Neuronal stem cell (in vitro differentiated cells): ENCODE data around the gene CEMIP.

Source experiments
- DNase-seq: peaks from one replicate; pipeline ENCODE4 v3.0.0-alpha.2; 2013; ENCODE audit warnings: low spot score
- H2AFZ ChIP-seq: one replicate; pipeline ENCODE4 v1.6.1; 2013; ENCODE audit warnings: mild to moderate bottlenecking, low read length, inconsistent platforms
- H2AK5ac ChIP-seq: 2 replicates; pipeline ENCODE4 v1.6.1; 2013; ENCODE audit warnings: low read depth, mild to moderate bottlenecking, inconsistent platforms, low read length, moderate library complexity, mixed read lengths
- H2BK120ac ChIP-seq: 2 replicates; pipeline ENCODE4 v1.6.1; 2013; ENCODE audit warnings: low read depth, mild to moderate bottlenecking, inconsistent platforms, low read length, moderate library complexity, mixed read lengths
- H2BK12ac ChIP-seq: one replicate; pipeline ENCODE4 v1.6.1; 2013; ENCODE audit warnings: low read length, inconsistent platforms
- H2BK15ac ChIP-seq: 2 replicates; pipeline ENCODE4 v1.6.1; 2013; ENCODE audit warnings: mild to moderate bottlenecking, low read length, inconsistent platforms, mixed read lengths
- H2BK5ac ChIP-seq: one replicate; pipeline ENCODE4 v1.6.1; 2013; ENCODE audit warnings: inconsistent platforms, mild to moderate bottlenecking, low read length, moderate library complexity
- H3K14ac ChIP-seq: one replicate; pipeline ENCODE4 v1.6.1; 2013; ENCODE audit warnings: low read length, inconsistent platforms
- H3K18ac ChIP-seq: 2 replicates; pipeline ENCODE4 v1.6.1; 2013; ENCODE audit warnings: low read length, inconsistent platforms
- H3K23ac ChIP-seq: 2 replicates; pipeline ENCODE4 v1.6.1; 2013; ENCODE audit warnings: low read depth, mild to moderate bottlenecking, mixed read lengths, low read length, inconsistent platforms; ENCODE audit not compliant: poor library complexity
- H3K27ac ChIP-seq: replicated peaks from 3 replicates; pipeline ENCODE4 v1.5.1; 2013; ENCODE audit warnings: low read length, inconsistent platforms
- H3K27me3 ChIP-seq, 3 experiments: 2 replicates each; pipeline ENCODE4 v1.6.1; 2013; ENCODE audit warnings: low read length in 3 of 3, mild to moderate bottlenecking in 2 of 3, inconsistent platforms in 1 of 3, low read depth in 1 of 3, mixed read lengths in 1 of 3, moderate library complexity in 1 of 3; ENCODE audit not compliant: control insufficient read depth in 3 of 3, insufficient read depth in 3 of 3
- H3K36me3 ChIP-seq, 2 donors: replicated peaks in 1 of 2; 2 replicates each; pipeline ENCODE4 v1.6.1; 2013; ENCODE audit warnings: low read length in 2 of 2; ENCODE audit not compliant: control insufficient read depth in 2 of 2, insufficient read depth in 2 of 2
- H3K4ac ChIP-seq: 2 replicates; pipeline ENCODE4 v1.6.1; 2013; ENCODE audit warnings: inconsistent platforms, mild to moderate bottlenecking, low read length, moderate library complexity
- H3K4me1 ChIP-seq, 2 donors: 1 replicate in 1 of 2; 2 replicates in 1 of 2; pipeline ENCODE4 v1.6.1; 2013; ENCODE audit warnings: low read length in 2 of 2, low read depth in 1 of 2; ENCODE audit not compliant: control insufficient read depth in 2 of 2, insufficient read depth in 1 of 2
- H3K4me2 ChIP-seq: one replicate; pipeline ENCODE4 v1.6.1; 2013; ENCODE audit warnings: mild to moderate bottlenecking, low read length, inconsistent platforms; ENCODE audit not compliant: insufficient read depth, poor library complexity, severe bottlenecking
- H3K4me3 ChIP-seq, 2 donors: 2 replicates each; pipeline ENCODE4 v1.5.1; 2013; ENCODE audit warnings: low read length in 2 of 2, mild to moderate bottlenecking in 2 of 2, inconsistent platforms in 1 of 2, moderate library complexity in 1 of 2
- H3K79me1 ChIP-seq: one replicate; pipeline ENCODE4 v1.6.1; 2013; ENCODE audit warnings: low read depth, mild to moderate bottlenecking, inconsistent platforms, low read length, moderate library complexity
- H3K9ac ChIP-seq: one replicate; pipeline ENCODE4 v1.6.1; 2013; ENCODE audit warnings: mild to moderate bottlenecking, low read depth, low read length, inconsistent platforms; ENCODE audit not compliant: poor library complexity
- H3K9me3 ChIP-seq, 2 donors: replicated peaks in 1 of 2; 2 replicates each; pipeline versions ENCODE3 to v1.6.1; 2013; ENCODE audit warnings: low read length in 2 of 2, mild to moderate bottlenecking in 2 of 2, inconsistent platforms in 1 of 2, low read depth in 1 of 2, mixed read lengths in 1 of 2, moderate library complexity in 1 of 2; ENCODE audit not compliant: control insufficient read depth in 2 of 2, insufficient read depth in 1 of 2
- H4K8ac ChIP-seq: one replicate; pipeline ENCODE4 v1.6.1; 2013; ENCODE audit warnings: low read depth, mild to moderate bottlenecking, inconsistent platforms, low read length, moderate library complexity
- H4K91ac ChIP-seq: one replicate; pipeline ENCODE4 v1.6.1; 2013; ENCODE audit warnings: low read length, low read depth, mild to moderate bottlenecking, inconsistent platforms; ENCODE audit not compliant: poor library complexity
- WGBS, 2 donors: extraction: QIAGEN DNeasy Blood & Tissue Kit; methylation state at CpG; one replicate each; pipeline ENCODE4 v1.1.7; 2013; ENCODE audit warnings: missing lambda C conversion rate in 2 of 2, mixed read lengths in 1 of 2; ENCODE audit not compliant: insufficient read length in 2 of 2, insufficient replicate concordance in 1 of 2; ENCODE audit errors: extremely low coverage in 2 of 2; 5-methylcytosine and 5-hydroxymethylcytosine counted together

The CEMIP gene

GRCh38 chr15:80790236-80790635 is 11.1 kb downstream of the CEMIP start:
- Histone ChIP-seq H4K91ac (no peak overlapping the region), H3K4me1 (peaks cover 0 to 6% of the 10 kb centered on the region in 2 donors), H3K9ac (no peak overlapping the region), H3K36me3 (no peaks in the 10 kb centered on the region), H4K8ac (no peak overlapping the region), H2BK15ac (no peak overlapping the region), H3K27me3 (peaks cover 0 to 20% (median 0%) of the 10 kb centered on the region in 3 experiments), H3K18ac (no peak overlapping the region), H3K79me1 (no peaks in the 10 kb centered on the region), H2BK12ac (no peak overlapping the region), H3K27ac (no peak overlapping the region), H3K9me3 (no peaks in the 10 kb centered on the region), H3K14ac (no peak overlapping the region), H3K4me2 (no peak overlapping the region), H2BK5ac (no peak overlapping the region), H2BK120ac (no peak overlapping the region), H3K4ac (no peak overlapping the region), H3K4me3 (no peak overlapping the region), H2AK5ac (no peak overlapping the region), H2AFZ (no peak overlapping the region), H3K23ac (no peak overlapping the region)
- no peak for DNase-seq
- WGBS, 2 donors = no CpG with 5 or more reads among the region's 5 CpGs

GRCh38 chr15:80791004-80791403 is 11.8 kb downstream of the CEMIP start:
- no peak overlapping the region for H2BK120ac ChIP-seq
- no peaks in the 10 kb centered on the region for H3K36me3 ChIP-seq
- no peak overlapping the region for H3K23ac ChIP-seq
- peaks cover 0 to 6% of the 10 kb centered on the region in 2 donors for H3K4me1 ChIP-seq
- H3K4me3 ChIP-seq = no peak overlapping the region
- no peak for DNase-seq
- H3K18ac ChIP-seq = no peak overlapping the region
- H2BK12ac ChIP-seq = no peak overlapping the region
- no peak overlapping the region for H3K9ac ChIP-seq
- H3K27me3 ChIP-seq = peaks cover 0 to 12% (median 0%) of the 10 kb centered on the region in 3 experiments
- no peak overlapping the region for H4K8ac ChIP-seq
- no peak overlapping the region for H2AK5ac ChIP-seq
- no peak overlapping the region for H2BK15ac ChIP-seq
- H4K91ac ChIP-seq = no peak overlapping the region
- H3K14ac ChIP-seq = no peak overlapping the region
- H3K9me3 ChIP-seq = no peaks in the 10 kb centered on the region
- H3K27ac ChIP-seq = no peak overlapping the region
- no peak overlapping the region for H3K4me2 ChIP-seq
- no CpG with 5 or more reads among the region's 1 CpG for WGBS, 2 donors
- no peak overlapping the region for H2BK5ac ChIP-seq
- no peak overlapping the region for H2AFZ ChIP-seq
- H3K79me1 ChIP-seq = no peaks in the 10 kb centered on the region
- no peak overlapping the region for H3K4ac ChIP-seq

DNA sequence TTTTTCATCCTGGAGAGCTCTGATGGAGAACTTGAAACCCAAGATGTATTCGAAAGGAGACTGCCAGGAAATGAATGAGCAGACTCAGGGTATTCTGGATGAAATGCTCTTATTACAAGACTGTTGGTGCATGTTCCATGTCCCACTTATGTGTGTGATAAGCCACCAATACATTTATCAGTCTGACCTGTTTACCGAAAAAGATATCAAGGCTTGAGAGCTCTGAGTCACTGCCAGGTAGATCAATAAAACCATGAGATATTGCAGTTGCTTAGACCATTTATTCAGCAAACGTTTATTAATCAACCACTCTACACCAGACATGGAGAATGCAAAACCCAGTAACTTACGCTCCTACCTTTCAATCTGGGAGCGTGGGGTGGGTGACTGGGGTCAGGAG is 17.2 kb downstream of the CEMIP start:
- Histone ChIP-seq H2BK12ac (no peak overlapping the region), H3K14ac (no peak overlapping the region), H3K36me3 (no peaks in the 10 kb centered on the region), H2BK15ac (no peak overlapping the region), H3K9me3 (no peaks in the 10 kb centered on the region), H3K18ac (no peak overlapping the region), H3K27me3 (peaks cover 0 to 21% (median 2%) of the 10 kb centered on the region in 3 experiments), H3K4me3 (no peak overlapping the region), H2BK120ac (no peak overlapping the region), H3K4me1 (no peaks in the 10 kb centered on the region), H4K91ac (no peak overlapping the region), H3K79me1 (no peaks in the 10 kb centered on the region), H4K8ac (no peak overlapping the region), H2AFZ (no peak overlapping the region), H2BK5ac (no peak overlapping the region), H2AK5ac (no peak overlapping the region), H3K9ac (no peak overlapping the region), H3K4ac (no peak overlapping the region), H3K27ac (no peak overlapping the region), H3K23ac (no peak overlapping the region), H3K4me2 (no peak overlapping the region)
- WGBS, 2 donors = no CpG with 5 or more reads among the region's 5 CpGs
- DNase-seq = no peak

- Histone ChIP-seq H3K4ac (no peak overlapping the region), H3K9me3 (no peaks in the 10 kb centered on the region), H2AK5ac (no peak overlapping the region), H3K27ac (no peak overlapping the region), H4K91ac (no peak overlapping the region), H3K14ac (no peak overlapping the region), H3K4me1 (no peaks in the 10 kb centered on the region), H2BK15ac (no peak overlapping the region), H3K36me3 (no peaks in the 10 kb centered on the region), H3K18ac (no peak overlapping the region), H3K23ac (no peak overlapping the region), H2BK120ac (no peak overlapping the region), H2BK5ac (no peak overlapping the region), H2BK12ac (no peak overlapping the region), H3K79me1 (no peaks in the 10 kb centered on the region), H3K27me3 (peaks cover 0 to 19% (median 2%) of the 10 kb centered on the region in 3 experiments), H4K8ac (no peak overlapping the region), H3K9ac (no peak overlapping the region), H2AFZ (no peak overlapping the region), H3K4me3 (no peak overlapping the region), H3K4me2 (no peak overlapping the region)
- DNase-seq = no peak
- WGBS, 2 donors = no CpG with 5 or more reads among the region's 3 CpGs
These were observed 19.7 kb downstream of the CEMIP start for GRCh38 chr15:80798911-80799310.
